Loucy (cell line): ENCODE results near the gene PCDHGA3.
"Not testable (repeated sequence)": the region's sequence is repeated elsewhere in the genome, so short reads cannot be mapped to it uniquely, and the experiment has no call there.

ENCODE experiments used
- H2AFZ ChIP-seq: fragments of 200-600 bp; sonication (generic); 2 replicates; pipeline ENCODE4 v1.6.0; 2016; ENCODE audit warnings: antibody characterized with exemption, mild to moderate bottlenecking, low read length, moderate library complexity
- H3F3A ChIP-seq: fragments of 200-600 bp; 2 replicates; pipeline ENCODE4 v1.6.0; 2016; ENCODE audit warnings: antibody characterized with exemption, low read depth, mild to moderate bottlenecking
- H3K27me3 ChIP-seq: fragments of 200-600 bp; sonication (generic); 2 replicates; pipeline ENCODE4 v1.6.1; 2014; ENCODE audit warnings: low read length, mild to moderate bottlenecking; ENCODE audit not compliant: insufficient read depth, poor library complexity, severe bottlenecking
- H3K36me3 ChIP-seq: fragments of 200-600 bp; sonication (generic); 2 replicates; pipeline ENCODE4 v1.6.1; 2016; ENCODE audit warnings: low read length; ENCODE audit not compliant: insufficient read depth
- H3K4me1 ChIP-seq: fragments of 200-600 bp; sonication (generic); 2 replicates; pipeline ENCODE4 v1.5.1; 2014; ENCODE audit warnings: low read length, mild to moderate bottlenecking; ENCODE audit not compliant: insufficient read depth, poor library complexity, severe bottlenecking
- H3K4me2 ChIP-seq: fragments of 200-600 bp; sonication (generic); 2 replicates; pipeline ENCODE4 v1.6.0; 2014; ENCODE audit warnings: antibody characterized with exemption, low read length, low read depth, mild to moderate bottlenecking; ENCODE audit not compliant: poor library complexity, severe bottlenecking
- H3K4me3 ChIP-seq: fragments of 200-600 bp; sonication (generic); 2 replicates; pipeline ENCODE4 v1.5.1; 2014; ENCODE audit warnings: low read length, mild to moderate bottlenecking, mixed read lengths; ENCODE audit not compliant: poor library complexity, severe bottlenecking
- H3K79me2 ChIP-seq: fragments of 200-600 bp; sonication (generic); 2 replicates; pipeline ENCODE4 v1.6.1; 2014; ENCODE audit warnings: low read length; ENCODE audit not compliant: insufficient read depth
- H3K9ac ChIP-seq: fragments of 200-600 bp; sonication (generic); 2 replicates; pipeline ENCODE4 v1.6.0; 2014; ENCODE audit warnings: mild to moderate bottlenecking, low read depth, low read length, moderate library complexity; ENCODE audit not compliant: poor library complexity, severe bottlenecking
- H3K9me2 ChIP-seq: fragments of 200-600 bp; sonication (generic); replicated peaks from 2 replicates; pipeline ENCODE4 v1.6.1; 2016; ENCODE audit warnings: low read depth, low read length, mixed read lengths
- H3K9me3 ChIP-seq: fragments of 200-600 bp; sonication (generic); 2 replicates; pipeline ENCODE4 v1.6.1; 2014; ENCODE audit warnings: mild to moderate bottlenecking, antibody characterized with exemption, low read length, low read depth; ENCODE audit not compliant: insufficient read depth
- H4K20me1 ChIP-seq: fragments of 200-600 bp; sonication (generic); 2 replicates; pipeline ENCODE4 v1.6.0; 2014; ENCODE audit warnings: antibody characterized with exemption, low read length, mild to moderate bottlenecking; ENCODE audit not compliant: insufficient read depth, poor library complexity, severe bottlenecking
- CTCF ChIP-seq: fragments of 200-600 bp; sonication (generic); conservative IDR thresholded peaks from 2 replicates; pipeline ENCODE4 v1.5.1; 2014; ENCODE audit warnings: mild to moderate bottlenecking, antibody characterized with exemption, low read length
- EZH2phosphoT487 ChIP-seq: fragments of 200-600 bp; IDR thresholded peaks from 2 replicates; pipeline ENCODE4 v1.6.1; 2018; ENCODE audit warnings: antibody characterized with exemption, mild to moderate bottlenecking, moderate library complexity, borderline replicate concordance

Gene PCDHGA3

GRCh38 chr5:141343953-141344463 lies 379 bp downstream of the PCDHGA3 start:
- TF ChIP-seq EZH2phosphoT487 (no peak), CTCF (no peak)
- Histone ChIP-seq H3K9me2 (no peaks in the 10 kb centered on the region), H3K4me3 (no peak overlapping the region), H3K36me3 (no peaks in the 10 kb centered on the region), H3K9me3 (no peaks in the 10 kb centered on the region), H3K4me2 (no peak overlapping the region), H4K20me1 (no peaks in the 10 kb centered on the region), H3K27me3 (no peaks in the 10 kb centered on the region), H3K9ac (no peak overlapping the region), H3K4me1 (no peaks in the 10 kb centered on the region), H2AFZ (no peak overlapping the region), H3K79me2 (no peaks in the 10 kb centered on the region), H3F3A (no peaks in the 10 kb centered on the region)

DNA sequence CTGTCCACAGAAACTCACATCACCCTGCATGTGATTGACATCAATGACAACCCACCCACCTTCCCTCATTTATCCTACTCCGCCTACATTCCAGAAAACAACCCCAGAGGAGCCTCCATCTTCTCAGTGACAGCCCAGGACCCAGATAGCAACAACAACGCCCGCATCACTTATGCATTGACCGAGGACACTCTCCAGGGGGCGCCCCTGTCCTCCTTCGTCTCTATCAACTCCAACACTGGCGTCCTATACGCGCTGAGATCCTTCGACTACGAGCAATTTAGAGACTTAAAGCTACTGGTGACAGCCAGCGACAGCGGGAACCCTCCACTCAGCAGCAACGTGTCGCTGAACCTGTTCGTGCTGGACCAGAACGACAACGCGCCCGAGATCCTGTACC lies 1.7 kb downstream of the PCDHGA3 start:
- TF ChIP-seq EZH2phosphoT487 (no peak), CTCF (0 out of 2 replicates have a peak, but pooled peaks have one; percentile 15)

GRCh38 chr5:141346017-141346416 lies 2.4 kb downstream of the PCDHGA3 start:
- H3K27me3 ChIP-seq, H3K4me1 ChIP-seq, H3F3A ChIP-seq, H3K4me3 ChIP-seq, H3K4me2 ChIP-seq, H4K20me1 ChIP-seq, H2AFZ ChIP-seq, H3K9me3 ChIP-seq, H3K36me3 ChIP-seq, H3K9me2 ChIP-seq, H3K9ac ChIP-seq, H3K79me2 ChIP-seq: not testable (repeated sequence)

More for the DNA sequence above, 1.7 kb downstream of the PCDHGA3 start:
- Histone ChIP-seq H3K27me3 (no peaks in the 10 kb centered on the region), H3K4me2 (no peak overlapping the region), H3K9me2 (no peaks in the 10 kb centered on the region), H3K9ac (no peak overlapping the region), H4K20me1 (no peaks in the 10 kb centered on the region), H3F3A (no peaks in the 10 kb centered on the region), H3K79me2 (no peaks in the 10 kb centered on the region), H3K9me3 (no peaks in the 10 kb centered on the region), H3K4me1 (no peaks in the 10 kb centered on the region), H3K4me3 (no peak overlapping the region), H3K36me3 (no peaks in the 10 kb centered on the region), H2AFZ (no peak overlapping the region)

DNA sequence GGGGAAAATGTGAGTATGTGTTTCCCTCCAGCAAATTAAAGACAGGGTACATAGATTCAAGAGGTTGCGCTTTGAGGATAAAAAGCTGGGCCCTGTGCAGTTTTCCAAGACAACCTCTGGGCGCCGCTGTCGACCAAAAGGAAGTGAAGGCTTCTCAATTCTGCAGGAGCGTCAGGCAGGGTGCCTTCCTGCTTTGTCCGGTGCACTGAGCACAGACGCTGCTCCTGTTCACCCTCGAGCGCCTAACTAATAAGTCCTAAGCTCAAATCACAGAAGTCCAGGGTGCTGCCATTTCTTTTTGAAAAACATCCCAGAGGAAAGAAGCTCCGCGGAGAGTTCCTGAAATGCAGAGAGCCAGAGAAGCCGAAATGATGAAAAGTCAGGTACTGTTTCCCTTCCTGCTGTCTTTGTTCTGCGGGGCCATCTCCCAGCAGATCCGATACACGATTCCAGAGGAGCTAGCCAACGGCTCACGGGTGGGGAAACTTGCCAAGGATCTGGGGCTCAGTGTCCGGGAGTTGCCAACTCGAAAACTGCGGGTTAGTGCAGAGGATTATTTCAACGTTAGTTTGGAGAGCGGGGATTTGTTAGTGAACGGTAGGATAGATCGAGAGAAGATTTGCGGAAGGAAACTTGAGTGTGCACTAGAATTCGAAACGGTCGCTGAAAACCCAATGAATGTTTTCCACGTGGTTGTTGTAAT lies 6.4 kb downstream of the PCDHGA3 start, which contains the start of gene PCDHGB1:
PCDHGB1 (plus strand) TSS at position 183 of the 703 bp plus-strand sequence; CDS start at position 345, 162 bp downstream.
- H3K79me2 ChIP-seq = no peaks in the 10 kb centered on the region
- H3K4me3 ChIP-seq = peak within 1 kb of the TSS; percentile 44
- no peaks in the 10 kb centered on the region for H4K20me1 ChIP-seq
- no peaks in the 10 kb centered on the region for H3K36me3 ChIP-seq
- H3K9me2 ChIP-seq = no peaks in the 10 kb centered on the region
- H3F3A ChIP-seq = no peaks in the 10 kb centered on the region
- no peaks in the 10 kb centered on the region for H3K9me3 ChIP-seq
- no peak within 1 kb of the TSS for H3K4me2 ChIP-seq
- H2AFZ ChIP-seq = peak within 1 kb of the TSS; percentile 59
- H3K9ac ChIP-seq = no peak within 1 kb of the TSS
- no peaks in the 10 kb centered on the region for H3K27me3 ChIP-seq
- H3K4me1 ChIP-seq = no peaks in the 10 kb centered on the region
- TF ChIP-seq EZH2phosphoT487 = no peak
- TF ChIP-seq CTCF = peak; percentile 65
